HEK293 (cell line): Measurements from ENCODE around the gene PDGFD.

Source experiments
- CTCF ChIA-PET: fragments of 350-600 bp; formaldehyde crosslinking; extraction: SDS; loops from one replicate; lab custom pipeline; 2021; ENCODE audit warnings: antibody characterized with exemption; lab: Yijun Ruan, JAX
- POLR2A ChIA-PET: fragments of 300-600 bp; formaldehyde crosslinking; extraction: SDS; loops from one replicate; lab custom pipeline; 2020; ENCODE audit warnings: antibody characterized with exemption, inconsistent platforms; lab: Yijun Ruan, JAX
- H3K27ac ChIP-seq: fragments of 200-500 bp; sonication (Bioruptor generic); 2 replicates; pipeline ENCODE4 v1.5.1; 2014; ENCODE audit warnings: low read depth, low read length, control low read depth, inconsistent platforms; ENCODE audit errors: extremely low read depth
- H3K36me3 ChIP-seq, 2 experiments: fragments of 200-500 bp in 1 of 2; sonication (Bioruptor generic) in 1 of 2; 1 replicate in 1 of 2; 2 replicates in 1 of 2; pipeline ENCODE4 v1.5.1; 2014 to 2017; ENCODE audit warnings: inconsistent platforms in 2 of 2, low read length in 2 of 2; ENCODE audit not compliant: control insufficient read depth in 2 of 2, insufficient read depth in 1 of 2
- H3K4me1 ChIP-seq: fragments of 200-500 bp; sonication (Bioruptor generic); 2 replicates; pipeline ENCODE4 v1.5.1; 2014; ENCODE audit warnings: mild to moderate bottlenecking, low read length, inconsistent platforms; ENCODE audit not compliant: control insufficient read depth, insufficient read depth
- H3K4me3 ChIP-seq: 2 replicates; pipeline ENCODE4 v1.5.1; 2011; ENCODE audit warnings: low read depth, mild to moderate bottlenecking, control low read depth, low read length, moderate library complexity
- H3K9me3 ChIP-seq: fragments of 200-500 bp; sonication (Bioruptor generic); 2 replicates; pipeline ENCODE4 v1.5.1; 2014; ENCODE audit warnings: low read depth, low read length, inconsistent platforms; ENCODE audit not compliant: control insufficient read depth, insufficient read depth
- BCL11B ChIP-seq: fragments of 450-650 bp; formaldehyde crosslinking; IDR thresholded peaks from 2 replicates; pipeline ENCODE4 v1.5.1; 2016; ENCODE audit warnings: low read depth, missing biosample characterization, missing genetic modification characterization
- KLF1 ChIP-seq: fragments of 450-650 bp; formaldehyde crosslinking; IDR thresholded peaks from 2 replicates; pipeline ENCODE4 v1.5.1; 2016; ENCODE audit warnings: missing biosample characterization, missing genetic modification characterization
- MYNN ChIP-seq: fragments of 450-650 bp; formaldehyde crosslinking; IDR thresholded peaks from 2 replicates; pipeline ENCODE4 v1.5.1; 2016; ENCODE audit warnings: missing biosample characterization, missing genetic modification characterization, borderline replicate concordance
- MZF1 ChIP-seq: fragments of 450-650 bp; formaldehyde crosslinking; IDR thresholded peaks from 2 replicates; pipeline ENCODE4 v1.5.1; 2017; ENCODE audit warnings: missing biosample characterization, missing genetic modification characterization, borderline replicate concordance
- PRDM10 ChIP-seq: fragments of 450-650 bp; formaldehyde crosslinking; IDR thresholded peaks from 2 replicates; pipeline ENCODE4 v1.5.1; 2016; ENCODE audit warnings: missing biosample characterization, missing genetic modification characterization
- ZBTB6 ChIP-seq: fragments of 450-650 bp; formaldehyde crosslinking; IDR thresholded peaks from 2 replicates; pipeline ENCODE4 v1.5.1; 2017; ENCODE audit warnings: missing biosample characterization, missing genetic modification characterization
- ZNF132 ChIP-seq: fragments of 450-650 bp; formaldehyde crosslinking; IDR thresholded peaks from 2 replicates; pipeline ENCODE4 v1.5.1; 2017; ENCODE audit warnings: missing biosample characterization, missing genetic modification characterization, borderline replicate concordance
- ZNF174 ChIP-seq: fragments of 450-650 bp; formaldehyde crosslinking; IDR thresholded peaks from 2 replicates; pipeline ENCODE4 v1.5.0; 2017; ENCODE audit warnings: missing biosample characterization, mild to moderate bottlenecking, missing genetic modification characterization
- ZNF26 ChIP-seq: fragments of 450-650 bp; formaldehyde crosslinking; IDR thresholded peaks from 2 replicates; pipeline ENCODE4 v1.5.1; 2016; ENCODE audit warnings: missing biosample characterization, missing genetic modification characterization
- ZNF311 ChIP-seq: fragments of 450-650 bp; formaldehyde crosslinking; IDR thresholded peaks from 2 replicates; pipeline ENCODE4 v1.5.1; 2017; ENCODE audit warnings: missing biosample characterization, missing genetic modification characterization, borderline replicate concordance
- ZNF335 ChIP-seq: fragments of 450-650 bp; formaldehyde crosslinking; conservative IDR thresholded peaks from 2 replicates; pipeline ENCODE4 v1.5.1; 2016; ENCODE audit warnings: missing biosample characterization, missing genetic modification characterization
- ZNF354C ChIP-seq: fragments of 450-650 bp; formaldehyde crosslinking; IDR thresholded peaks from 2 replicates; pipeline ENCODE4 v1.5.1; 2016; ENCODE audit warnings: missing biosample characterization, missing genetic modification characterization, low read depth, borderline replicate concordance
- ZNF473 ChIP-seq: fragments of 450-650 bp; formaldehyde crosslinking; IDR thresholded peaks from 2 replicates; pipeline ENCODE4 v1.5.1; 2017; ENCODE audit warnings: missing biosample characterization, missing genetic modification characterization
- ZNF488 ChIP-seq: fragments of 450-650 bp; formaldehyde crosslinking; IDR thresholded peaks from 2 replicates; pipeline ENCODE4 v1.5.1; 2016; ENCODE audit warnings: missing biosample characterization, missing genetic modification characterization
- ZNF510 ChIP-seq: fragments of 450-650 bp; formaldehyde crosslinking; IDR thresholded peaks from 2 replicates; pipeline ENCODE4 v1.5.1; 2018; ENCODE audit warnings: mild to moderate bottlenecking, missing genetic modification characterization, missing biosample characterization; ENCODE audit not compliant: insufficient replicate concordance
- ZNF555 ChIP-seq: fragments of 450-650 bp; formaldehyde crosslinking; conservative IDR thresholded peaks from 2 replicates; pipeline ENCODE4 v1.5.1; 2017; ENCODE audit warnings: missing biosample characterization, mild to moderate bottlenecking, missing genetic modification characterization, inconsistent platforms
- ZNF571 ChIP-seq: fragments of 450-650 bp; formaldehyde crosslinking; IDR thresholded peaks from 2 replicates; pipeline ENCODE4 v1.5.0; 2017; ENCODE audit warnings: missing biosample characterization, missing genetic modification characterization
- ZNF585B ChIP-seq: fragments of 450-650 bp; formaldehyde crosslinking; IDR thresholded peaks from 2 replicates; pipeline ENCODE4 v1.5.1; 2016; ENCODE audit warnings: missing biosample characterization, missing genetic modification characterization
- ZNF629 ChIP-seq: fragments of 450-650 bp; formaldehyde crosslinking; IDR thresholded peaks from 2 replicates; pipeline ENCODE4 v1.5.1; 2017; ENCODE audit warnings: missing biosample characterization, missing genetic modification characterization
- ZNF660 ChIP-seq: fragments of 450-650 bp; IDR thresholded peaks from 2 replicates; pipeline ENCODE4 v1.5.1; 2018; ENCODE audit warnings: missing biosample characterization, mild to moderate bottlenecking, missing genetic modification characterization
- ZNF677 ChIP-seq: fragments of 450-650 bp; IDR thresholded peaks from 2 replicates; pipeline ENCODE4 v1.5.0; 2018; ENCODE audit warnings: missing biosample characterization, mild to moderate bottlenecking, missing genetic modification characterization, moderate library complexity
- ZNF692 ChIP-seq: fragments of 450-650 bp; formaldehyde crosslinking; IDR thresholded peaks from 2 replicates; pipeline ENCODE4 v1.5.1; 2016; ENCODE audit warnings: missing biosample characterization, missing genetic modification characterization
- ZNF785 ChIP-seq: fragments of 450-650 bp; formaldehyde crosslinking; IDR thresholded peaks from 2 replicates; pipeline ENCODE4 v1.5.1; 2016; ENCODE audit warnings: missing biosample characterization, missing genetic modification characterization
- ZSCAN23 ChIP-seq: fragments of 450-650 bp; formaldehyde crosslinking; IDR thresholded peaks from 2 replicates; pipeline ENCODE4 v1.5.1; 2016; ENCODE audit warnings: missing biosample characterization, missing genetic modification characterization
- ZSCAN30 ChIP-seq: fragments of 450-650 bp; IDR thresholded peaks from 2 replicates; pipeline ENCODE4 v1.5.1; 2018; ENCODE audit warnings: missing biosample characterization, mild to moderate bottlenecking, missing genetic modification characterization, moderate library complexity
- ZXDB ChIP-seq: fragments of 450-650 bp; formaldehyde crosslinking; IDR thresholded peaks from 2 replicates; pipeline ENCODE4 v1.5.1; 2016; ENCODE audit warnings: missing biosample characterization, missing genetic modification characterization

Gene PDGFD

GRCh38 chr11:104106136-104106754, 57.7 kb downstream of the PDGFD start (continued):
- TF ChIP-seq ZNF311 (tag by site-specific recombination) (no peak), ZNF555 (tag by site-specific recombination) (no peak), ZNF692 (tag by site-specific recombination) (no peak), ZNF629 (no peak), ZXDB (tag by site-specific recombination) (no peak), KLF1 (no peak), ZNF26 (tag by site-specific recombination) (no peak), ZNF571 (tag by site-specific recombination) (no peak)
- TF ChIP-seq, all 188 proteins: peak for 0

GRCh38 chr11:104105155-104105554, 58.8 kb downstream of the PDGFD start:
- H3K4me1 ChIP-seq: peaks cover 3% of the 10 kb centered on the region; the same call in 1 of the 2 replicates
- H3K27ac ChIP-seq: no peak overlapping the region
- ChIA-PET CTCF (interaction anchor here (0.5 to 0.7 kb wide), 2 partner anchors 51 to 208 kb away, joined by 3 read pairs; no protein-coding TSS in a partner anchor), POLR2A (no interaction called here)
- no peaks in the 10 kb centered on the region for H3K9me3 ChIP-seq
- no peak overlapping the region for H3K4me3 ChIP-seq
- no peaks in the 10 kb centered on the region for H3K36me3 ChIP-seq
- TF ChIP-seq ZNF174 (tag by site-specific recombination) (no peak), ZBTB6 (tag by site-specific recombination) (no peak), ZNF677 (no peak), MYNN (tag by site-specific recombination) (no peak), ZNF473 (no peak), ZNF585B (no peak), ZNF132 (tag by site-specific recombination) (no peak), ZSCAN30 (tag by site-specific recombination) (no peak), ZNF785 (tag by site-specific recombination) (no peak), ZNF488 (tag by site-specific recombination) (no peak), MZF1 (0 out of 2 replicates have a peak, but pooled peaks have one; percentile 36), ZSCAN23 (tag by site-specific recombination) (no peak), ZNF510 (tag by site-specific recombination) (no peak), BCL11B (tag by site-specific recombination) (no peak), PRDM10 (tag by site-specific recombination) (0 out of 2 replicates have a peak, but pooled peaks have one; percentile 7), ZNF335 (tag by site-specific recombination) (peak; percentile 49), ZNF660 (no peak), ZNF354C (tag by site-specific recombination) (no peak)
